Esophagus muscularis mucosa (tissue), 4 donors: ENCODE measurements around the gene CDKN2C. TPM values are rescaled to one million over a fixed set of nuclear protein-coding genes. Genes with fewer than 3 reads are reported as not detected.
A peak's percentile ranks its signal among the peaks of the same experiment; 100 is the strongest.

ENCODE experiments used
- DNase-seq: peaks from one replicate; pipeline ENCODE4 v3.0.0-alpha.2; 2017; ENCODE audit errors: extremely low spot score
- H3K27ac ChIP-seq, 4 donors: fragments of 200-600 bp; sonication (generic); replicated peaks in 1 of 4; 1 replicate in 3 of 4; 2 replicates in 1 of 4; pipeline ENCODE4 v1.5.1; 2016 to 2019; ENCODE audit warnings: mild to moderate bottlenecking in 1 of 4
- H3K27me3 ChIP-seq, 4 donors: fragments of 200-600 bp; sonication (generic); one replicate each; pipeline versions ENCODE4 v1.5.1 to v1.6.0; 2016 to 2019
- H3K36me3 ChIP-seq, 4 donors: fragments of 200-600 bp; sonication (generic); one replicate each; pipeline ENCODE4 v1.5.1; 2016 to 2019
- H3K4me1 ChIP-seq, 4 donors: fragments of 200-600 bp; sonication (generic); one replicate each; pipeline ENCODE4 v1.5.1; 2016 to 2019
- H3K4me3 ChIP-seq, 4 donors: fragments of 200-600 bp; sonication (generic); 1 replicate in 2 of 4; 2 replicates in 2 of 4; pipeline ENCODE4 v1.5.1; 2016 to 2019; ENCODE audit warnings: mild to moderate bottlenecking in 4 of 4, moderate library complexity in 1 of 4
- H3K9me3 ChIP-seq, 4 donors: fragments of 200-600 bp; sonication (generic); 1 replicate in 3 of 4; 2 replicates in 1 of 4; pipeline ENCODE4 v1.5.1; 2016 to 2019
- CTCF ChIP-seq, 3 experiments: fragments of 200-600 bp in 2 of 3; fragments of 450-650 bp in 1 of 3; sonication (generic) in 2 of 3; IDR thresholded peaks; one replicate each; pipeline ENCODE4 v1.5.1; 2017 to 2019; ENCODE audit warnings: antibody characterized with exemption in 3 of 3, mild to moderate bottlenecking in 2 of 3, moderate library complexity in 1 of 3
- EP300 ChIP-seq: sonication (generic); formaldehyde crosslinking; IDR thresholded peaks from one replicate; pipeline ENCODE4 v1.6.1; 2017; ENCODE audit warnings: antibody characterized with exemption
- POLR2A ChIP-seq: fragments of 450-650 bp; IDR thresholded peaks from one replicate; pipeline ENCODE4 v1.6.1; 2017; ENCODE audit warnings: antibody characterized with exemption, moderate library complexity, mild to moderate bottlenecking, low read depth
- POLR2AphosphoS5 ChIP-seq, 2 donors: sonication (generic); formaldehyde crosslinking; IDR thresholded peaks; one replicate each; pipeline ENCODE4 v1.6.1; 2017; ENCODE audit warnings: antibody characterized with exemption in 2 of 2
- WGBS: methylation state at CpG from one replicate; pipeline ENCODE4 v1.1.5; 2018; 5-methylcytosine and 5-hydroxymethylcytosine counted together
- intact Hi-C: fragments of 100-400 bp; cut with DNase I; formaldehyde crosslinking; loops from one replicate; pipeline ENCODE4 v1.15.1; 2023
- total RNA-seq, 4 donors: library from RNA; depleted of rRNA; stranded (reverse); fragments of >200 nt; gene quantifications; one replicate each; pipeline versions ENCODE4 v1.1.0 to v1.2.1, GENCODE V29; 2016

The CDKN2C gene
- 10 to 100 TPM; 20.4 to 37.4 (median 27.0) TPM for total RNA-seq

- TF ChIP-seq CTCF (IDR thresholded peaks at IDR 0.05) = no peak
- no peak for TF ChIP-seq EP300
- peak; percentile 35 for TF ChIP-seq POLR2A
- peak; percentile 71 to 89 for TF ChIP-seq POLR2AphosphoS5 (IDR thresholded peaks at IDR 0.05)
- peak within 1 kb of the TSS; percentile 95 to 99 (median 98) for H3K27ac ChIP-seq
- under 1% methylated on average over 34 of the region's 44 CpGs for WGBS
- no peaks in the 10 kb centered on the region for H3K27me3 ChIP-seq
- H3K4me1 ChIP-seq = peaks cover 13 to 39% (median 23%) of the 10 kb centered on the region in 4 donors
- H3K36me3 ChIP-seq = peaks cover 0 to 5% (median 0%) of the 10 kb centered on the region in 4 donors
- no peaks in the 10 kb centered on the region for H3K9me3 ChIP-seq
- intact Hi-C loops = no loop called here
- H3K4me3 ChIP-seq = peak within 1 kb of the TSS; percentile 71 to 98 (median 82)
- DNase-seq = peak; percentile 95
These were observed at the start of gene CDKN2C for GRCh38 chr1:50969611-50970508. CDKN2C (plus strand) TSS chr1:50970245; CDS start chr1:50970369, 124 bp downstream.

GRCh38 chr1:50920409-50920808, 49.6 kb upstream of the CDKN2C start:
- DNase-seq = no peak
- Histone ChIP-seq H3K27me3 (no peaks in the 10 kb centered on the region), H3K4me1 (peaks cover 4 to 10% (median 6%) of the 10 kb centered on the region in 4 donors), H3K4me3 (no peak overlapping the region), H3K27ac (no peak overlapping the region), H3K9me3 (peaks cover 0 to 10% (median 0%) of the 10 kb centered on the region in 4 donors), H3K36me3 (peaks cover 0 to 4% (median 0%) of the 10 kb centered on the region in 4 donors)
- intact Hi-C loops = loop anchor here (10.0 kb wide), 1 partner anchor 146 kb away; no protein-coding TSS in a partner anchor
- TF ChIP-seq POLR2AphosphoS5 (IDR thresholded peaks at IDR 0.05) (no peak), POLR2A (no peak), EP300 (no peak), CTCF (IDR thresholded peaks at IDR 0.05) (no peak)
- 96% methylated on average over 1 of the region's 1 CpG for WGBS

GRCh38 chr1:50921029-50921428, 49.0 kb upstream of the CDKN2C start:
- intact Hi-C loops = loop anchor here (10.0 kb wide), 1 partner anchor 146 kb away; no protein-coding TSS in a partner anchor
- no peaks in the 10 kb centered on the region for H3K27me3 ChIP-seq
- DNase-seq = no peak
- no peak overlapping the region for H3K27ac ChIP-seq
- H3K4me1 ChIP-seq = peaks cover 3 to 9% (median 4%) of the 10 kb centered on the region in 4 donors
- WGBS = 86% methylated on average over 4 of the region's 4 CpGs
- no peak overlapping the region for H3K4me3 ChIP-seq
- peaks cover 0 to 10% (median 0%) of the 10 kb centered on the region in 4 donors for H3K9me3 ChIP-seq
- TF ChIP-seq POLR2A = no peak
- no peak for TF ChIP-seq EP300
- TF ChIP-seq POLR2AphosphoS5 (IDR thresholded peaks at IDR 0.05) = no peak
- no peak for TF ChIP-seq CTCF (IDR thresholded peaks at IDR 0.05)
- H3K36me3 ChIP-seq = peaks cover 0 to 4% (median 0%) of the 10 kb centered on the region in 4 donors

- no peak for DNase-seq
- no peak for TF ChIP-seq CTCF (IDR thresholded peaks at IDR 0.05)
- TF ChIP-seq EP300 = no peak
- no peak for TF ChIP-seq POLR2A
- TF ChIP-seq POLR2AphosphoS5 (IDR thresholded peaks at IDR 0.05) = no peak
- 97% methylated on average over 1 of the region's 1 CpG for WGBS
These were observed 46.5 kb upstream of the CDKN2C start for GRCh38 chr1:50923564-50923963.

More at GRCh38 chr1:50923564-50923963, 46.5 kb upstream of the CDKN2C start:
- Histone ChIP-seq H3K27ac (no peak overlapping the region), H3K4me3 (no peak overlapping the region), H3K4me1 (no peaks in the 10 kb centered on the region), H3K27me3 (no peaks in the 10 kb centered on the region), H3K36me3 (peaks cover 0 to 4% (median 0%) of the 10 kb centered on the region in 4 donors), H3K9me3 (peaks cover 0 to 10% (median 0%) of the 10 kb centered on the region in 4 donors)
- intact Hi-C loops = loop anchor here (10.0 kb wide), 1 partner anchor 149 kb away; no protein-coding TSS in a partner anchor
